K562 (cell line): ENCODE results near the gene PTOV1. TPM values are rescaled to one million over a fixed set of nuclear protein-coding genes. Genes with fewer than 3 reads are reported as not detected.

Experiments used
- DPF2 ChIP-seq: fragments of 450-650 bp; IDR thresholded peaks from 2 replicates; pipeline ENCODE4 v1.6.1; 2016
- GABPA ChIP-seq: fragments of 200-800 bp; sonication (Bioruptor generic); conservative IDR thresholded peaks from 2 replicates; pipeline ENCODE4 v1.6.1; 2016; ENCODE audit warnings: low read depth, missing genetic modification characterization, missing compliant biosample characterization
- HDAC1 ChIP-seq, 2 experiments: fragments of 450-650 bp; IDR thresholded peaks; 2 replicates each; pipeline ENCODE4 v1.6.1; 2016 to 2017; ENCODE audit warnings: inconsistent platforms in 1 of 2, mild to moderate bottlenecking in 1 of 2, moderate library complexity in 1 of 2
- NR2C2 ChIP-seq, 2 experiments: fragments of 200-800 bp in 1 of 2; sonication (Bioruptor generic) in 1 of 2; sonication (generic) in 1 of 2; formaldehyde crosslinking in 1 of 2; IDR thresholded peaks; 2 replicates each; pipeline versions ENCODE4 v1.6.1 to v1.8.0; 2016 to 2022; ENCODE audit warnings: mild to moderate bottlenecking in 1 of 2, missing compliant biosample characterization in 1 of 2, missing genetic modification characterization in 1 of 2, missing genetic modification reagents in 1 of 2
- RFX5 ChIP-seq: IDR thresholded peaks from 2 replicates; pipeline ENCODE4 v1.6.1; 2011; ENCODE audit warnings: low read depth, mild to moderate bottlenecking, improper control_type of control experiment, low read length
- SMAD1 ChIP-seq: fragments of 150-350 bp; IDR thresholded peaks from 2 replicates; pipeline ENCODE4 v1.6.1; 2014; ENCODE audit warnings: low read length, low read depth; ENCODE audit not compliant: partially characterized antibody
- TARDBP ChIP-seq: fragments of 450-650 bp; IDR thresholded peaks from 2 replicates; pipeline ENCODE4 v1.6.1; 2016
- polyA plus RNA-seq, 8 experiments: library from polyadenylated mRNA; depleted of rRNA in 4 of 8; stranded (reverse) in 5 of 8; unstranded in 3 of 8; fragments of >200 nt; fragmentation: Nextera tagmentation in 2 of 8; fragmentation: Illumina TruSeq in 1 of 8; extraction: Ambion mirVana in 2 of 8; extraction: Trizol in 1 of 8; gene quantifications; 2 replicates each; pipeline versions ENCODE4 v1.2.1 to v1.2.3, GENCODE V29; 2011 to 2014; ENCODE audit warnings: inconsistent platforms in 1 of 8, missing spikeins in 1 of 8
- total RNA-seq, 7 experiments: library from RNA; depleted of rRNA in 6 of 7; stranded (reverse); fragments of >200 nt in 6 of 7; fragmentation: Illumina TruSeq in 2 of 7; extraction: Trizol in 2 of 7; gene quantifications; 2 replicates each; pipeline versions ENCODE4 v1.2.1 to v1.2.3, GENCODE V29; 2011 to 2021; ENCODE audit warnings: low replicate concordance in 1 of 7
- TF ChIP-seq, protein P1 (sequence below), 2 experiments: IDR thresholded peaks in 1 of 2; conservative IDR thresholded peaks in 1 of 2; 2 replicates each; pipeline ENCODE4 v1.6.1; 2016; ENCODE audit warnings: low read depth in 2 of 2, mild to moderate bottlenecking in 1 of 2, missing compliant biosample characterization in 1 of 2, missing genetic modification characterization in 1 of 2, moderate library complexity in 1 of 2
- TF ChIP-seq, protein P2 (sequence below): sonication (generic); formaldehyde crosslinking; IDR thresholded peaks from 2 replicates; pipeline ENCODE4 v1.8.1; 2023; ENCODE audit warnings: mild to moderate bottlenecking, missing genetic modification reagents
- TF ChIP-seq, protein P3 (sequence below): conservative IDR thresholded peaks from 2 replicates; pipeline ENCODE4 v1.6.1; 2011; ENCODE audit warnings: low read depth, mild to moderate bottlenecking, low read length; ENCODE audit not compliant: control insufficient read depth
- TF ChIP-seq, protein P4 (sequence below): sonication (generic); formaldehyde crosslinking; IDR thresholded peaks from 2 replicates; pipeline ENCODE4 v1.8.1; 2023; ENCODE audit warnings: mild to moderate bottlenecking, missing genetic modification reagents
- TF ChIP-seq, protein P5 (sequence below), 2 experiments: fragments of 200-800 bp in 1 of 2; sonication (Bioruptor generic) in 1 of 2; sonication (generic) in 1 of 2; formaldehyde crosslinking in 1 of 2; IDR thresholded peaks in 1 of 2; conservative IDR thresholded peaks in 1 of 2; 2 replicates each; pipeline versions ENCODE4 v1.5.0 to v1.6.1; 2016 to 2020; ENCODE audit warnings: missing compliant biosample characterization in 1 of 2, missing genetic modification characterization in 1 of 2, missing genetic modification reagents in 1 of 2
- TF ChIP-seq, protein P6 (sequence below): fragments of 200-800 bp; sonication (Bioruptor generic); IDR thresholded peaks from 2 replicates; pipeline ENCODE4 v1.6.1; 2017; ENCODE audit warnings: missing genetic modification characterization, missing compliant biosample characterization

The PTOV1 gene
- total and polyA plus RNA-seq, 9 of the 15 experiments (the other 6 are each of a cell fraction or from before 2014, with no cell fraction given), result 4.9 to 169 (median 43.5) TPM

DNA sequence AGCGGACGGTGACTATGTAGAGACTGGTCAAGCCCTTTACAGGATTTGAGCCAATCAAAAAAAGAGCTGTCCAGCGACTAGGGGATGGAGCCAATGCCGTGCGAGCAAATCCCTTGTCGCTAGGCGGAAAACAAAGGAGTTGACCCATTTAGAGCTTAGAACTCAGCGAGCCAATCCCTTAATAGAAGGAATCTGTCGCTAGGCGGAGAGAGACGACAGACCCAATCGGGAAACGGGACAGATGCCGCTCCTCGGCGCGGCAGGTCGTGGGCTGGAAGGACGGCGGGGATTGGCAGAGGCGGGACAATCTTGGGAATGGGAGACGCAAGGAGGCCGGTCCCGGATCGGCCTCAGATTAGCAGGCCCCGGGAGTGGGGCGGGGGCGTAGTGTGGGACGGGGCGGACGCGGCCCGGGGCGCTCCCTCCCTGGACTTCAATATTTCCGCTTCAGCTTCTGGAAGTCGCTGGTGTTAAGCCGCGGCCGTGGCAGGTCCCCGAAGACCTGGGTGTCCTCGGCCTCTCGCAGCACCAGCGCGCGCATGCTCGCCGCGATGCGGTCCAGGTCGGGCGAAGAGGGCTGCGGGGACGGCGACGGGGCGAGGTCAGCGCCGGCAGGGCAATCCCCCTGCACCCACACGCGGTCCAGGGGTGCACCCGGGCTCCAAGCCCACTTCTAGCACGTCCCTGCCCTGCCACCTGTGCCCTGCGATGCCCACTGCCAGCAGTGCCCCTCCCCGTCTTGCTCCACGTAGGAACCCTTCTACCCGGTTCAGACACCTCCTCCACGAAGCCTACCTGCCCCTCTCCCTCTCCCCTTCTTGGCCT is 18.7 kb downstream of the PTOV1 start (continued):
- TF ChIP-seq, protein P1, sequence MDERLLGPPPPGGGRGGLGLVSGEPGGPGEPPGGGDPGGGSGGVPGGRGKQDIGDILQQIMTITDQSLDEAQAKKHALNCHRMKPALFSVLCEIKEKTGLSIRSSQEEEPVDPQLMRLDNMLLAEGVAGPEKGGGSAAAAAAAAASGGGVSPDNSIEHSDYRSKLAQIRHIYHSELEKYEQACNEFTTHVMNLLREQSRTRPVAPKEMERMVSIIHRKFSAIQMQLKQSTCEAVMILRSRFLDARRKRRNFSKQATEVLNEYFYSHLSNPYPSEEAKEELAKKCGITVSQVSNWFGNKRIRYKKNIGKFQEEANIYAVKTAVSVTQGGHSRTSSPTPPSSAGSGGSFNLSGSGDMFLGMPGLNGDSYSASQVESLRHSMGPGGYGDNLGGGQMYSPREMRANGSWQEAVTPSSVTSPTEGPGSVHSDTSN (CRISPR knock-in tag; IDR thresholded peaks at IDR 0.05; ENCODE audit: low read depth), result no peak
- TF ChIP-seq, protein P1 (tag; conservative IDR thresholded peaks at IDR 0.05; ENCODE audit: low read depth), result no peak
- TF ChIP-seq, protein P2, sequence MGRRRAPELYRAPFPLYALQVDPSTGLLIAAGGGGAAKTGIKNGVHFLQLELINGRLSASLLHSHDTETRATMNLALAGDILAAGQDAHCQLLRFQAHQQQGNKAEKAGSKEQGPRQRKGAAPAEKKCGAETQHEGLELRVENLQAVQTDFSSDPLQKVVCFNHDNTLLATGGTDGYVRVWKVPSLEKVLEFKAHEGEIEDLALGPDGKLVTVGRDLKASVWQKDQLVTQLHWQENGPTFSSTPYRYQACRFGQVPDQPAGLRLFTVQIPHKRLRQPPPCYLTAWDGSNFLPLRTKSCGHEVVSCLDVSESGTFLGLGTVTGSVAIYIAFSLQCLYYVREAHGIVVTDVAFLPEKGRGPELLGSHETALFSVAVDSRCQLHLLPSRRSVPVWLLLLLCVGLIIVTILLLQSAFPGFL, result no peak
- TF ChIP-seq, protein P3, sequence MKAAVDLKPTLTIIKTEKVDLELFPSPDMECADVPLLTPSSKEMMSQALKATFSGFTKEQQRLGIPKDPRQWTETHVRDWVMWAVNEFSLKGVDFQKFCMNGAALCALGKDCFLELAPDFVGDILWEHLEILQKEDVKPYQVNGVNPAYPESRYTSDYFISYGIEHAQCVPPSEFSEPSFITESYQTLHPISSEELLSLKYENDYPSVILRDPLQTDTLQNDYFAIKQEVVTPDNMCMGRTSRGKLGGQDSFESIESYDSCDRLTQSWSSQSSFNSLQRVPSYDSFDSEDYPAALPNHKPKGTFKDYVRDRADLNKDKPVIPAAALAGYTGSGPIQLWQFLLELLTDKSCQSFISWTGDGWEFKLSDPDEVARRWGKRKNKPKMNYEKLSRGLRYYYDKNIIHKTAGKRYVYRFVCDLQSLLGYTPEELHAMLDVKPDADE, result peak; percentile 54; the same call in 1 of the 2 replicates
- TF ChIP-seq, protein P4, sequence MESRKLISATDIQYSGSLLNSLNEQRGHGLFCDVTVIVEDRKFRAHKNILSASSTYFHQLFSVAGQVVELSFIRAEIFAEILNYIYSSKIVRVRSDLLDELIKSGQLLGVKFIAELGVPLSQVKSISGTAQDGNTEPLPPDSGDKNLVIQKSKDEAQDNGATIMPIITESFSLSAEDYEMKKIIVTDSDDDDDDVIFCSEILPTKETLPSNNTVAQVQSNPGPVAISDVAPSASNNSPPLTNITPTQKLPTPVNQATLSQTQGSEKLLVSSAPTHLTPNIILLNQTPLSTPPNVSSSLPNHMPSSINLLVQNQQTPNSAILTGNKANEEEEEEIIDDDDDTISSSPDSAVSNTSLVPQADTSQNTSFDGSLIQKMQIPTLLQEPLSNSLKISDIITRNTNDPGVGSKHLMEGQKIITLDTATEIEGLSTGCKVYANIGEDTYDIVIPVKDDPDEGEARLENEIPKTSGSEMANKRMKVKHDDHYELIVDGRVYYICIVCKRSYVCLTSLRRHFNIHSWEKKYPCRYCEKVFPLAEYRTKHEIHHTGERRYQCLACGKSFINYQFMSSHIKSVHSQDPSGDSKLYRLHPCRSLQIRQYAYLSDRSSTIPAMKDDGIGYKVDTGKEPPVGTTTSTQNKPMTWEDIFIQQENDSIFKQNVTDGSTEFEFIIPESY (CRISPR knock-in tag), result no peak
- TF ChIP-seq SMAD1, result no peak
- TF ChIP-seq DPF2, result no peak; the same call in 1 of the 2 replicates
- TF ChIP-seq GABPA (tag), result peak; percentile 40
- TF ChIP-seq TARDBP, result peak; percentile 99
- TF ChIP-seq NR2C2 (CRISPR knock-in tag; IDR thresholded peaks at IDR 0.05), result no peak
- peak; percentile 45; the same call in 1 of the 2 replicates for TF ChIP-seq NR2C2 (tag; IDR thresholded peaks at IDR 0.05)
- TF ChIP-seq HDAC1 (IDR thresholded peaks at IDR 0.05), result peak in 1 of 2 experiments; percentile 28; a peak in 2 of 4 replicates
- TF ChIP-seq, protein P5, sequence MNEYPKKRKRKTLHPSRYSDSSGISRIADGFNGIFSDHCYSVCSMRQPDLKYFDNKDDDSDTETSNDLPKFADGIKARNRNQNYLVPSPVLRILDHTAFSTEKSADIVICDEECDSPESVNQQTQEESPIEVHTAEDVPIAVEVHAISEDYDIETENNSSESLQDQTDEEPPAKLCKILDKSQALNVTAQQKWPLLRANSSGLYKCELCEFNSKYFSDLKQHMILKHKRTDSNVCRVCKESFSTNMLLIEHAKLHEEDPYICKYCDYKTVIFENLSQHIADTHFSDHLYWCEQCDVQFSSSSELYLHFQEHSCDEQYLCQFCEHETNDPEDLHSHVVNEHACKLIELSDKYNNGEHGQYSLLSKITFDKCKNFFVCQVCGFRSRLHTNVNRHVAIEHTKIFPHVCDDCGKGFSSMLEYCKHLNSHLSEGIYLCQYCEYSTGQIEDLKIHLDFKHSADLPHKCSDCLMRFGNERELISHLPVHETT (CRISPR knock-in tag; conservative IDR thresholded peaks at IDR 0.05 in 1 of 2, IDR thresholded peaks at IDR 0.05 in 1 of 2), result peak in 1 of 2 experiments; percentile 69; a peak in 1 of 4 replicates
- TF ChIP-seq, protein P6, sequence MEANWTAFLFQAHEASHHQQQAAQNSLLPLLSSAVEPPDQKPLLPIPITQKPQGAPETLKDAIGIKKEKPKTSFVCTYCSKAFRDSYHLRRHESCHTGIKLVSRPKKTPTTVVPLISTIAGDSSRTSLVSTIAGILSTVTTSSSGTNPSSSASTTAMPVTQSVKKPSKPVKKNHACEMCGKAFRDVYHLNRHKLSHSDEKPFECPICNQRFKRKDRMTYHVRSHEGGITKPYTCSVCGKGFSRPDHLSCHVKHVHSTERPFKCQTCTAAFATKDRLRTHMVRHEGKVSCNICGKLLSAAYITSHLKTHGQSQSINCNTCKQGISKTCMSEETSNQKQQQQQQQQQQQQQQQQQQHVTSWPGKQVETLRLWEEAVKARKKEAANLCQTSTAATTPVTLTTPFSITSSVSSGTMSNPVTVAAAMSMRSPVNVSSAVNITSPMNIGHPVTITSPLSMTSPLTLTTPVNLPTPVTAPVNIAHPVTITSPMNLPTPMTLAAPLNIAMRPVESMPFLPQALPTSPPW (CRISPR knock-in tag), result peak; percentile 55
- TF ChIP-seq RFX5, result peak; percentile 99
